ENCODE measurements around the gene MOB2. TPM values are rescaled to one million over a fixed set of nuclear protein-coding genes. Genes with fewer than 3 reads are reported as not detected.

The MOB2 gene
- total and polyA plus RNA-seq, 4 donors = 31.6 to 45.2 (median 36.4) TPM

GRCh38 chr11:1438261-1438966 is 48.2 kb downstream of the MOB2 start:
- H3K27ac ChIP-seq (ENCODE audit: low read depth in 1 of 2, low read length in 1 of 2) = no peak overlapping the region
- H3K9ac ChIP-seq (ENCODE audit: insufficient read depth in 1 of 2, low read length in 2 of 2) = no peak overlapping the region
- ATAC-seq (ENCODE audit: insufficient read depth, low FRiP score) = no peak
- peaks cover 0 to 7% (median 0%) of the 10 kb centered on the region in 3 donors for H3K27me3 ChIP-seq (ENCODE audit: control insufficient read depth in 3 of 3, insufficient read depth in 3 of 3, low read length in 2 of 3)
- H3K4me1 ChIP-seq (ENCODE audit: control insufficient read depth in 5 of 5, insufficient read depth in 5 of 5, low read length in 5 of 5) = peaks cover 0 to 28% (median 2%) of the 10 kb centered on the region in 5 donors
- H3K36me3 ChIP-seq (ENCODE audit: control insufficient read depth in 4 of 4, insufficient read depth in 4 of 4, low read length in 4 of 4) = no peaks in the 10 kb centered on the region
- TF ChIP-seq, protein P1, sequence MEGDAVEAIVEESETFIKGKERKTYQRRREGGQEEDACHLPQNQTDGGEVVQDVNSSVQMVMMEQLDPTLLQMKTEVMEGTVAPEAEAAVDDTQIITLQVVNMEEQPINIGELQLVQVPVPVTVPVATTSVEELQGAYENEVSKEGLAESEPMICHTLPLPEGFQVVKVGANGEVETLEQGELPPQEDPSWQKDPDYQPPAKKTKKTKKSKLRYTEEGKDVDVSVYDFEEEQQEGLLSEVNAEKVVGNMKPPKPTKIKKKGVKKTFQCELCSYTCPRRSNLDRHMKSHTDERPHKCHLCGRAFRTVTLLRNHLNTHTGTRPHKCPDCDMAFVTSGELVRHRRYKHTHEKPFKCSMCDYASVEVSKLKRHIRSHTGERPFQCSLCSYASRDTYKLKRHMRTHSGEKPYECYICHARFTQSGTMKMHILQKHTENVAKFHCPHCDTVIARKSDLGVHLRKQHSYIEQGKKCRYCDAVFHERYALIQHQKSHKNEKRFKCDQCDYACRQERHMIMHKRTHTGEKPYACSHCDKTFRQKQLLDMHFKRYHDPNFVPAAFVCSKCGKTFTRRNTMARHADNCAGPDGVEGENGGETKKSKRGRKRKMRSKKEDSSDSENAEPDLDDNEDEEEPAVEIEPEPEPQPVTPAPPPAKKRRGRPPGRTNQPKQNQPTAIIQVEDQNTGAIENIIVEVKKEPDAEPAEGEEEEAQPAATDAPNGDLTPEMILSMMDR (IDR thresholded peaks at IDR 0.05; ENCODE audit: control extremely low read depth, extremely low read depth) = no peak
- 60 to 82% methylated on average over 19 of the region's 19 CpGs for WGBS, 2 donors
- H3K9me3 ChIP-seq (ENCODE audit: control insufficient read depth in 4 of 4, insufficient read depth in 3 of 4, low read length in 3 of 4) = peaks cover 0 to 3% (median 0%) of the 10 kb centered on the region in 4 donors
- no peak for DNase-seq
- no peak overlapping the region for H3K4me3 ChIP-seq

DNA sequence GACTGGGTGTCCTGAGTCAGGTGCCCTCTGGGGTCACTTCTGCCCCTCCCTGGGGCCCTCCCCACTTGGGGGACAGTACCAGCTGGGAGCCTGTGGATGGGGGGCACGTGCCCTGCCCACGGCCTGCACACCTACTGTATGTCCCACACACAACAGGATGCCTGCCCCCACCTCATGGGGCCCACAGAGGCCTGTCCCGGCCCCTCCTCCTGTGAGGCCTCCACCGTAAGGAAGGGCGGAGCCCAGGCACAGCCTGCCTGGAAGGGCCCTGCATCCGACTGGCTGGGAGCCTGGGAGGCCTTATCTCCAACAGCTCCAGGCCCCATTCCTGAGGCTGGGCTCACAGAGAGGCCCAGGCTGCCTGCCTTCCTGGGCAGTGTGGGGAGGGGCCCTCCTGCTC is 49.1 kb downstream of the MOB2 start:
- Histone ChIP-seq H3K27me3 (ENCODE audit: control insufficient read depth in 3 of 3, insufficient read depth in 3 of 3, low read length in 2 of 3) (peaks cover 0 to 1% (median 0%) of the 10 kb centered on the region in 3 donors), H3K9me3 (ENCODE audit: control insufficient read depth in 4 of 4, insufficient read depth in 3 of 4, low read length in 3 of 4) (peaks cover 0 to 5% (median 0%) of the 10 kb centered on the region in 4 donors), H3K9ac (ENCODE audit: insufficient read depth in 1 of 2, low read length in 2 of 2) (no peak overlapping the region), H3K36me3 (ENCODE audit: control insufficient read depth in 4 of 4, insufficient read depth in 4 of 4, low read length in 4 of 4) (no peaks in the 10 kb centered on the region), H3K27ac (ENCODE audit: low read depth in 1 of 2, low read length in 1 of 2) (no peak overlapping the region), H3K4me1 (ENCODE audit: control insufficient read depth in 5 of 5, insufficient read depth in 5 of 5, low read length in 5 of 5) (peaks cover 0 to 28% (median 2%) of the 10 kb centered on the region in 5 donors), H3K4me3 (no peak overlapping the region)
- ATAC-seq (ENCODE audit: insufficient read depth, low FRiP score) = no peak
- 32 to 42% methylated on average over 5 to 6 of the region's 6 CpGs for WGBS, 2 donors
- TF ChIP-seq, protein P1 (IDR thresholded peaks at IDR 0.05; ENCODE audit: control extremely low read depth, extremely low read depth) = no peak
- peak; percentile 76 to 85 (median 83) for DNase-seq

- Histone ChIP-seq H3K27me3 (ENCODE audit: control insufficient read depth in 3 of 3, insufficient read depth in 3 of 3, low read length in 2 of 3) (no peaks in the 10 kb centered on the region), H3K9ac (ENCODE audit: insufficient read depth in 1 of 2, low read length in 2 of 2) (no peak overlapping the region), H3K4me1 (ENCODE audit: control insufficient read depth in 5 of 5, insufficient read depth in 5 of 5, low read length in 5 of 5) (peaks cover 0 to 28% (median 2%) of the 10 kb centered on the region in 5 donors), H3K27ac (ENCODE audit: low read depth in 1 of 2, low read length in 1 of 2) (no peak overlapping the region), H3K9me3 (ENCODE audit: control insufficient read depth in 4 of 4, insufficient read depth in 3 of 4, low read length in 3 of 4) (peaks cover 0 to 5% (median 0%) of the 10 kb centered on the region in 4 donors), H3K4me3 (no peak overlapping the region), H3K36me3 (ENCODE audit: control insufficient read depth in 4 of 4, insufficient read depth in 4 of 4, low read length in 4 of 4) (no peaks in the 10 kb centered on the region)
- no peak for DNase-seq
- 7 to 12% methylated on average over 12 to 13 of the region's 13 CpGs for WGBS, 2 donors
- ATAC-seq (ENCODE audit: insufficient read depth, low FRiP score) = no peak
- TF ChIP-seq, protein P1 (IDR thresholded peaks at IDR 0.05; ENCODE audit: control extremely low read depth, extremely low read depth) = no peak
Observed at GRCh38 chr11:1436468-1437039, 50.0 kb downstream of the MOB2 start.
